ENCODE data around the gene PIGQ.
A peak's percentile ranks its signal among the peaks of the same experiment; 100 is the strongest.

Gene PIGQ

GRCh38 chr16:627454-628239, 57.9 kb downstream of the PIGQ start:
- H3K36me3 ChIP-seq (ENCODE audit: insufficient read depth, insufficient read length, low read length), result peaks cover 34% of the 10 kb centered on the region
- peaks cover 64% of the 10 kb centered on the region for H3K4me1 ChIP-seq (ENCODE audit: insufficient read depth, insufficient read length)
- DNase-seq (ENCODE audit: low read depth, low spot score), result no peak
- H3K4me3 ChIP-seq (ENCODE audit: insufficient read length, low read depth), result no peak overlapping the region
- H3K27me3 ChIP-seq (ENCODE audit: insufficient read depth, insufficient read length), result no peaks in the 10 kb centered on the region
- H3K9me3 ChIP-seq (ENCODE audit: insufficient read depth, low read length), result no peaks in the 10 kb centered on the region
- TF ChIP-seq ZNF274 (IDR thresholded peaks at IDR 0.05; ENCODE audit: low read depth, low read length) (no peak), YY1 (IDR thresholded peaks at IDR 0.05; ENCODE audit: insufficient read depth, insufficient read length) (no peak)
- no peak overlapping the region for H3K9ac ChIP-seq (ENCODE audit: insufficient read length, low read depth)

GRCh38 chr16:628321-629061, 58.7 kb downstream of the PIGQ start:
- H3K4me1 ChIP-seq (ENCODE audit: insufficient read depth, insufficient read length), result peaks cover 63% of the 10 kb centered on the region
- no peak for TF ChIP-seq YY1 (IDR thresholded peaks at IDR 0.05; ENCODE audit: insufficient read depth, insufficient read length)
- no peak for TF ChIP-seq SUZ12 (IDR thresholded peaks at IDR 0.05; ENCODE audit: extremely low read depth, insufficient read depth, insufficient read length)
- no peak for TF ChIP-seq ZNF274 (IDR thresholded peaks at IDR 0.05; ENCODE audit: low read depth, low read length)
- peak overlapping the region; percentile 39 for H3K9ac ChIP-seq (ENCODE audit: insufficient read length, low read depth)
- no peaks in the 10 kb centered on the region for H3K9me3 ChIP-seq (ENCODE audit: insufficient read depth, low read length)
- DNase-seq (ENCODE audit: low read depth, low spot score), result no peak
- no peak overlapping the region for H3K4me3 ChIP-seq (ENCODE audit: insufficient read length, low read depth)
- no peaks in the 10 kb centered on the region for H3K27me3 ChIP-seq (ENCODE audit: insufficient read depth, insufficient read length)
- peaks cover 43% of the 10 kb centered on the region for H3K36me3 ChIP-seq (ENCODE audit: insufficient read depth, insufficient read length, low read length)

GRCh38 chr16:629185-629832, 59.5 kb downstream of the PIGQ start:
- no peak for DNase-seq (ENCODE audit: low read depth, low spot score)
- Histone ChIP-seq H3K9ac (ENCODE audit: insufficient read length, low read depth) (peak overlapping the region; percentile 44), H3K4me1 (ENCODE audit: insufficient read depth, insufficient read length) (peaks cover 58% of the 10 kb centered on the region), H3K9me3 (ENCODE audit: insufficient read depth, low read length) (no peaks in the 10 kb centered on the region), H3K4me3 (ENCODE audit: insufficient read length, low read depth) (no peak overlapping the region), H3K27me3 (ENCODE audit: insufficient read depth, insufficient read length) (no peaks in the 10 kb centered on the region), H3K36me3 (ENCODE audit: insufficient read depth, insufficient read length, low read length) (peaks cover 51% of the 10 kb centered on the region)
- no peak for TF ChIP-seq YY1 (IDR thresholded peaks at IDR 0.05; ENCODE audit: insufficient read depth, insufficient read length)
- TF ChIP-seq ZNF274 (IDR thresholded peaks at IDR 0.05; ENCODE audit: low read depth, low read length), result no peak
- no peak for TF ChIP-seq SUZ12 (IDR thresholded peaks at IDR 0.05; ENCODE audit: extremely low read depth, insufficient read depth, insufficient read length)

GRCh38 chr16:629833-630248, 60.1 kb downstream of the PIGQ start:
- Histone ChIP-seq H3K4me1 (ENCODE audit: insufficient read depth, insufficient read length) (peaks cover 53% of the 10 kb centered on the region), H3K9ac (ENCODE audit: insufficient read length, low read depth) (peak overlapping the region; percentile 87), H3K4me3 (ENCODE audit: insufficient read length, low read depth) (peak overlapping the region; percentile 46), H3K9me3 (ENCODE audit: insufficient read depth, low read length) (no peaks in the 10 kb centered on the region), H3K36me3 (ENCODE audit: insufficient read depth, insufficient read length, low read length) (peaks cover 56% of the 10 kb centered on the region), H3K27me3 (ENCODE audit: insufficient read depth, insufficient read length) (no peaks in the 10 kb centered on the region)
- TF ChIP-seq ZNF274 (IDR thresholded peaks at IDR 0.05; ENCODE audit: low read depth, low read length), result no peak
- TF ChIP-seq YY1 (IDR thresholded peaks at IDR 0.05; ENCODE audit: insufficient read depth, insufficient read length), result no peak
- no peak for TF ChIP-seq SUZ12 (IDR thresholded peaks at IDR 0.05; ENCODE audit: extremely low read depth, insufficient read depth, insufficient read length)
- DNase-seq (ENCODE audit: low read depth, low spot score), result no peak

- peaks cover 52% of the 10 kb centered on the region for H3K4me1 ChIP-seq (ENCODE audit: insufficient read depth, insufficient read length)
- no peaks in the 10 kb centered on the region for H3K27me3 ChIP-seq (ENCODE audit: insufficient read depth, insufficient read length)
- peak overlapping the region; percentile 46 for H3K4me3 ChIP-seq (ENCODE audit: insufficient read length, low read depth)
- DNase-seq (ENCODE audit: low read depth, low spot score), result no peak
- H3K9ac ChIP-seq (ENCODE audit: insufficient read length, low read depth), result peak overlapping the region; percentile 87
- no peaks in the 10 kb centered on the region for H3K9me3 ChIP-seq (ENCODE audit: insufficient read depth, low read length)
- no peak for TF ChIP-seq ZNF274 (IDR thresholded peaks at IDR 0.05; ENCODE audit: low read depth, low read length)
- TF ChIP-seq SUZ12 (IDR thresholded peaks at IDR 0.05; ENCODE audit: extremely low read depth, insufficient read depth, insufficient read length), result no peak
- TF ChIP-seq YY1 (IDR thresholded peaks at IDR 0.05; ENCODE audit: insufficient read depth, insufficient read length), result no peak
- peaks cover 55% of the 10 kb centered on the region for H3K36me3 ChIP-seq (ENCODE audit: insufficient read depth, insufficient read length, low read length)
These were observed 60.6 kb downstream of the PIGQ start for GRCh38 chr16:630249-630814.

GRCh38 chr16:630815-631405, 61.1 kb downstream of the PIGQ start, which contains the start of gene WFIKKN1:
WFIKKN1 (plus strand) TSS chr16:630985; CDS start chr16:631254, 269 bp downstream.
- H3K27me3 ChIP-seq (ENCODE audit: insufficient read depth, insufficient read length), result no peaks in the 10 kb centered on the region
- H3K9me3 ChIP-seq (ENCODE audit: insufficient read depth, low read length), result no peaks in the 10 kb centered on the region
- peak within 1 kb of the TSS; percentile 46 for H3K4me3 ChIP-seq (ENCODE audit: insufficient read length, low read depth)
- TF ChIP-seq ZNF274 (IDR thresholded peaks at IDR 0.05; ENCODE audit: low read depth, low read length) (no peak), YY1 (IDR thresholded peaks at IDR 0.05; ENCODE audit: insufficient read depth, insufficient read length) (no peak), SUZ12 (IDR thresholded peaks at IDR 0.05; ENCODE audit: extremely low read depth, insufficient read depth, insufficient read length) (no peak)
- peak within 1 kb of the TSS; percentile 87 for H3K9ac ChIP-seq (ENCODE audit: insufficient read length, low read depth)
- DNase-seq (ENCODE audit: low read depth, low spot score), result no peak
- peaks cover 49% of the 10 kb centered on the region for H3K36me3 ChIP-seq (ENCODE audit: insufficient read depth, insufficient read length, low read length)
- peaks cover 54% of the 10 kb centered on the region for H3K4me1 ChIP-seq (ENCODE audit: insufficient read depth, insufficient read length)

All from NT2/D1 (cell line).